Stimulated activated CD8-positive, alpha-beta memory T cell treated with anti-CD3 and anti-CD28 coated beads, Interleukin-4, amount 100 ng/mL, for 48 hours (primary cell): ENCODE data around the gene DCLK1.

ENCODE experiments used
- DNase-seq: peaks from one replicate; pipeline ENCODE4 v3.0.0-alpha.2; 2020

The DCLK1 gene

GRCh38 chr13:35770756-35771297 is 360.4 kb downstream of the DCLK1 start:
- no peak for DNase-seq

GRCh38 chr13:35769812-35770211 is 361.4 kb downstream of the DCLK1 start:
- DNase-seq: no peak

GRCh38 chr13:35768551-35768950 is 362.6 kb downstream of the DCLK1 start:
- no peak for DNase-seq

GRCh38 chr13:35768073-35768472 is 363.1 kb downstream of the DCLK1 start:
- DNase-seq: no peak

- DNase-seq: no peak
Observed at GRCh38 chr13:35767256-35767976, 363.8 kb downstream of the DCLK1 start.

GRCh38 chr13:35766663-35767062 is 364.5 kb downstream of the DCLK1 start:
- DNase-seq: no peak

- no peak for DNase-seq
Observed at GRCh38 chr13:35765941-35766340, 365.2 kb downstream of the DCLK1 start.

GRCh38 chr13:35765366-35765765 is 365.8 kb downstream of the DCLK1 start:
- no peak for DNase-seq

GRCh38 chr13:35764326-35765015 is 366.7 kb downstream of the DCLK1 start:
- DNase-seq: no peak

GRCh38 chr13:35763782-35764123 is 367.4 kb downstream of the DCLK1 start:
- DNase-seq: no peak

GRCh38 chr13:35763060-35763781 is 368.0 kb downstream of the DCLK1 start:
- DNase-seq: no peak

- no peak for DNase-seq
Observed at GRCh38 chr13:35761440-35762252, 369.5 kb downstream of the DCLK1 start.

- no peak for DNase-seq
Observed at GRCh38 chr13:35760735-35761281, 370.4 kb downstream of the DCLK1 start.

GRCh38 chr13:35747594-35747993 is 383.6 kb downstream of the DCLK1 start:
- no peak for DNase-seq

GRCh38 chr13:35744566-35745178 is 386.5 kb downstream of the DCLK1 start:
- DNase-seq: no peak

- no peak for DNase-seq
Observed at GRCh38 chr13:35744144-35744543, 387.0 kb downstream of the DCLK1 start.

GRCh38 chr13:35743165-35743564 is 388.0 kb downstream of the DCLK1 start:
- DNase-seq: no peak

- DNase-seq: no peak
Observed at GRCh38 chr13:35741657-35742056, 389.5 kb downstream of the DCLK1 start.

- DNase-seq: no peak
Observed at GRCh38 chr13:35736876-35737275, 394.3 kb downstream of the DCLK1 start.

GRCh38 chr13:35733827-35734226 is 397.4 kb downstream of the DCLK1 start:
- no peak for DNase-seq

GRCh38 chr13:35732565-35732964 is 398.6 kb downstream of the DCLK1 start:
- no peak for DNase-seq

GRCh38 chr13:35731471-35731870 is 399.7 kb downstream of the DCLK1 start:
- no peak for DNase-seq
